ENCODE results near the gene CIAO2B.
"Not testable (repeated sequence)": the region's sequence is repeated elsewhere in the genome, so short reads cannot be mapped to it uniquely, and the experiment has no call there.

The CIAO2B gene

GRCh38 chr16:66955363-66956153 lies 21.4 kb upstream of the CIAO2B start:
- DNase-seq = not testable (repeated sequence)

GRCh38 chr16:66954097-66954659 lies 20.0 kb upstream of the CIAO2B start:
- DNase-seq = peak; percentile 70

- DNase-seq = no peak
Measured at GRCh38 chr16:66953462-66954096, 19.4 kb upstream of the CIAO2B start.

GRCh38 chr16:66952430-66953110 lies 18.4 kb upstream of the CIAO2B start:
- no peak for DNase-seq

- no peak for DNase-seq
Measured at GRCh38 chr16:66950971-66951790, 17.0 kb upstream of the CIAO2B start.

- no peak for DNase-seq
Measured at GRCh38 chr16:66950437-66950836, 16.2 kb upstream of the CIAO2B start.

GRCh38 chr16:66949472-66949871 lies 15.3 kb upstream of the CIAO2B start:
- DNase-seq = no peak

- DNase-seq = no peak
Measured at GRCh38 chr16:66948837-66949225, 14.6 kb upstream of the CIAO2B start.

- DNase-seq = no peak
Measured at GRCh38 chr16:66948134-66948836, 14.1 kb upstream of the CIAO2B start.

- peak; percentile 78 for DNase-seq
Measured at GRCh38 chr16:66947302-66948065, 13.3 kb upstream of the CIAO2B start.

- no peak for DNase-seq
Measured at GRCh38 chr16:66946974-66947301, 12.7 kb upstream of the CIAO2B start.

GRCh38 chr16:66946541-66946940 lies 12.3 kb upstream of the CIAO2B start:
- no peak for DNase-seq

GRCh38 chr16:66945939-66946338 lies 11.7 kb upstream of the CIAO2B start:
- DNase-seq = no peak

GRCh38 chr16:66944971-66945370 lies 10.8 kb upstream of the CIAO2B start:
- DNase-seq = not testable (repeated sequence)

GRCh38 chr16:66944054-66944441 lies 9.8 kb upstream of the CIAO2B start:
- no peak for DNase-seq

GRCh38 chr16:66943426-66944053 lies 9.3 kb upstream of the CIAO2B start:
- DNase-seq = no peak

- DNase-seq = no peak
Measured at GRCh38 chr16:66942981-66943380, 8.8 kb upstream of the CIAO2B start.

- DNase-seq = no peak
Measured at GRCh38 chr16:66940236-66940635, 6.0 kb upstream of the CIAO2B start.

GRCh38 chr16:66939366-66939765 lies 5.2 kb upstream of the CIAO2B start:
- no peak for DNase-seq

GRCh38 chr16:66937725-66938337 lies 3.6 kb upstream of the CIAO2B start:
- DNase-seq = no peak

Data from fibroblast of skin of scalp (primary cell).